ENCODE results near the gene UBE2B.

- TF ChIP-seq PREB (CRISPR knock-in tag; IDR thresholded peaks at IDR 0.05; ENCODE audit: borderline replicate concordance) = no peak
- TF ChIP-seq, protein P1, sequence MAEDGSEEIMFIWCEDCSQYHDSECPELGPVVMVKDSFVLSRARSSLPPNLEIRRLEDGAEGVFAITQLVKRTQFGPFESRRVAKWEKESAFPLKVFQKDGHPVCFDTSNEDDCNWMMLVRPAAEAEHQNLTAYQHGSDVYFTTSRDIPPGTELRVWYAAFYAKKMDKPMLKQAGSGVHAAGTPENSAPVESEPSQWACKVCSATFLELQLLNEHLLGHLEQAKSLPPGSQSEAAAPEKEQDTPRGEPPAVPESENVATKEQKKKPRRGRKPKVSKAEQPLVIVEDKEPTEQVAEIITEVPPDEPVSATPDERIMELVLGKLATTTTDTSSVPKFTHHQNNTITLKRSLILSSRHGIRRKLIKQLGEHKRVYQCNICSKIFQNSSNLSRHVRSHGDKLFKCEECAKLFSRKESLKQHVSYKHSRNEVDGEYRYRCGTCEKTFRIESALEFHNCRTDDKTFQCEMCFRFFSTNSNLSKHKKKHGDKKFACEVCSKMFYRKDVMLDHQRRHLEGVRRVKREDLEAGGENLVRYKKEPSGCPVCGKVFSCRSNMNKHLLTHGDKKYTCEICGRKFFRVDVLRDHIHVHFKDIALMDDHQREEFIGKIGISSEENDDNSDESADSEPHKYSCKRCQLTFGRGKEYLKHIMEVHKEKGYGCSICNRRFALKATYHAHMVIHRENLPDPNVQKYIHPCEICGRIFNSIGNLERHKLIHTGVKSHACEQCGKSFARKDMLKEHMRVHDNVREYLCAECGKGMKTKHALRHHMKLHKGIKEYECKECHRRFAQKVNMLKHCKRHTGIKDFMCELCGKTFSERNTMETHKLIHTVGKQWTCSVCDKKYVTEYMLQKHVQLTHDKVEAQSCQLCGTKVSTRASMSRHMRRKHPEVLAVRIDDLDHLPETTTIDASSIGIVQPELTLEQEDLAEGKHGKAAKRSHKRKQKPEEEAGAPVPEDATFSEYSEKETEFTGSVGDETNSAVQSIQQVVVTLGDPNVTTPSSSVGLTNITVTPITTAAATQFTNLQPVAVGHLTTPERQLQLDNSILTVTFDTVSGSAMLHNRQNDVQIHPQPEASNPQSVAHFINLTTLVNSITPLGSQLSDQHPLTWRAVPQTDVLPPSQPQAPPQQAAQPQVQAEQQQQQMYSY (CRISPR knock-in tag; IDR thresholded peaks at IDR 0.05) = no peak
- TF ChIP-seq CTCF (IDR thresholded peaks at IDR 0.05) = no peak
- TF ChIP-seq KAT7 (CRISPR knock-in tag; IDR thresholded peaks at IDR 0.05; ENCODE audit: borderline replicate concordance) = no peak
- TF ChIP-seq FOXK1 (CRISPR knock-in tag; IDR thresholded peaks at IDR 0.05) = no peak
- no peak for TF ChIP-seq EMX1 (CRISPR knock-in tag; IDR thresholded peaks at IDR 0.05)
- no peak for TF ChIP-seq MAX (CRISPR knock-in tag; IDR thresholded peaks at IDR 0.05)
- no peak for TF ChIP-seq FOXP1 (CRISPR knock-in tag; IDR thresholded peaks at IDR 0.05; ENCODE audit: borderline replicate concordance)
- no peak for TF ChIP-seq ATF3 (CRISPR knock-in tag; conservative IDR thresholded peaks at IDR 0.05)
- no peak for TF ChIP-seq HMGA2 (CRISPR knock-in tag; IDR thresholded peaks at IDR 0.05)
- TF ChIP-seq, protein P2, sequence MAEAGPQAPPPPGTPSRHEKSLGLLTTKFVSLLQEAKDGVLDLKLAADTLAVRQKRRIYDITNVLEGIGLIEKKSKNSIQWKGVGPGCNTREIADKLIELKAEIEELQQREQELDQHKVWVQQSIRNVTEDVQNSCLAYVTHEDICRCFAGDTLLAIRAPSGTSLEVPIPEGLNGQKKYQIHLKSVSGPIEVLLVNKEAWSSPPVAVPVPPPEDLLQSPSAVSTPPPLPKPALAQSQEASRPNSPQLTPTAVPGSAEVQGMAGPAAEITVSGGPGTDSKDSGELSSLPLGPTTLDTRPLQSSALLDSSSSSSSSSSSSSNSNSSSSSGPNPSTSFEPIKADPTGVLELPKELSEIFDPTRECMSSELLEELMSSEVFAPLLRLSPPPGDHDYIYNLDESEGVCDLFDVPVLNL (CRISPR knock-in tag; IDR thresholded peaks at IDR 0.05; ENCODE audit: borderline replicate concordance, low read depth) = no peak
- TF ChIP-seq ZNF121 (CRISPR knock-in tag; IDR thresholded peaks at IDR 0.05) = no peak
Observed at GRCh38 chr5:134397196-134397595, 25.8 kb downstream of the UBE2B start.
